HL-60 (cell line): Measurements from ENCODE around the gene TSHZ1.

Experiments
- GABPA ChIP-seq: IDR thresholded peaks from 2 replicates; pipeline ENCODE4 v1.6.1; 2012; ENCODE audit warnings: low read depth
- POLR2AphosphoS5 ChIP-seq: IDR thresholded peaks from 2 replicates; pipeline ENCODE4 v1.6.1; 2012; ENCODE audit warnings: low read depth
- REST ChIP-seq: IDR thresholded peaks from 2 replicates; pipeline ENCODE4 v1.6.1; 2012; ENCODE audit warnings: low read depth; ENCODE audit not compliant: insufficient replicate concordance
- SPI1 ChIP-seq: IDR thresholded peaks from 2 replicates; pipeline ENCODE4 v1.6.1; 2012; ENCODE audit warnings: low read depth, mild to moderate bottlenecking, borderline replicate concordance
- TF ChIP-seq, protein P1 (sequence below): IDR thresholded peaks from one replicate; pipeline ENCODE4 v1.5.1; 2011; ENCODE audit warnings: low read length, control low read depth, inconsistent platforms; ENCODE audit not compliant: insufficient read depth

DNA sequence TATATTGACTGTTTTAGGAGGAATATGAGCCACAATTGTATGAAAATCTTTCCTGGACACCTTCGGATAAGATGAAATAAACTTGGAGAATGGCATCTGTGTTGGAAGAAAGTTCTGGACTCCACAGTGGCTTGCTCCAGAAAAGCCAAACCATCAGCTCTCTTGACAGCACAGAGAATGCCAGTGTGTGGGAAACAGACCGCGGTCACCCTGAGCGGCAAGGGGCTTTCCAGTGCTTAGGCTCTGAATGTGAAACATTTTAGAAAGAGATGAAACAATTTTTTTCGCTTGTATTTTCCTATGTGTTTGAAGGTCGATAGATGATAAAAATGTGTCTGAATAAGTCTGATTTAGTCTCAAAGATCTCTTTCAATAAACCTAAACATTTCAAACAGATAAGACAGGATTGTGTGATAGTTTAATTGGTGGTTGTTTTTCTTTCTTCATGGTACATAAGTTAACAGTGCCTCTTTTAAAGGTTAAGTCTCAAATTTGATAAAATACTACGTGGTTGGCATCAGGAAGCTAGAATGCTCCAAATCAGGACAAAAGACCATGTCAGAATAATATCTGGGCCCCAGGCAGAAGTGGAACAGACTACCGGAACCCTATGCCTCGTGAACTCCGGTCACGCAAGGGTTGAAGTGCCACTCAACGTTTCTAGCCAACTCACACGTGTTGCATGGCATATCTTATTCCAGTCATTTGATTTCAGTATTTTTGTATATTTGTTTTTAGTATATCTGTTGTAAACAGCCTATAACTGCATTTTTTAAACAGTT, 30.6 kb upstream of the TSHZ1 start:
- no peak for TF ChIP-seq POLR2AphosphoS5
- TF ChIP-seq, protein P1, sequence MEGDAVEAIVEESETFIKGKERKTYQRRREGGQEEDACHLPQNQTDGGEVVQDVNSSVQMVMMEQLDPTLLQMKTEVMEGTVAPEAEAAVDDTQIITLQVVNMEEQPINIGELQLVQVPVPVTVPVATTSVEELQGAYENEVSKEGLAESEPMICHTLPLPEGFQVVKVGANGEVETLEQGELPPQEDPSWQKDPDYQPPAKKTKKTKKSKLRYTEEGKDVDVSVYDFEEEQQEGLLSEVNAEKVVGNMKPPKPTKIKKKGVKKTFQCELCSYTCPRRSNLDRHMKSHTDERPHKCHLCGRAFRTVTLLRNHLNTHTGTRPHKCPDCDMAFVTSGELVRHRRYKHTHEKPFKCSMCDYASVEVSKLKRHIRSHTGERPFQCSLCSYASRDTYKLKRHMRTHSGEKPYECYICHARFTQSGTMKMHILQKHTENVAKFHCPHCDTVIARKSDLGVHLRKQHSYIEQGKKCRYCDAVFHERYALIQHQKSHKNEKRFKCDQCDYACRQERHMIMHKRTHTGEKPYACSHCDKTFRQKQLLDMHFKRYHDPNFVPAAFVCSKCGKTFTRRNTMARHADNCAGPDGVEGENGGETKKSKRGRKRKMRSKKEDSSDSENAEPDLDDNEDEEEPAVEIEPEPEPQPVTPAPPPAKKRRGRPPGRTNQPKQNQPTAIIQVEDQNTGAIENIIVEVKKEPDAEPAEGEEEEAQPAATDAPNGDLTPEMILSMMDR = no peak
- no peak for TF ChIP-seq GABPA
- TF ChIP-seq REST = no peak
- TF ChIP-seq SPI1 = no peak
